ENCODE data around the gene KLK1.
"Not testable (repeated sequence)": the region's sequence is repeated elsewhere in the genome, so short reads cannot be mapped to it uniquely, and the experiment has no call there.

KLK1 gene

DNA sequence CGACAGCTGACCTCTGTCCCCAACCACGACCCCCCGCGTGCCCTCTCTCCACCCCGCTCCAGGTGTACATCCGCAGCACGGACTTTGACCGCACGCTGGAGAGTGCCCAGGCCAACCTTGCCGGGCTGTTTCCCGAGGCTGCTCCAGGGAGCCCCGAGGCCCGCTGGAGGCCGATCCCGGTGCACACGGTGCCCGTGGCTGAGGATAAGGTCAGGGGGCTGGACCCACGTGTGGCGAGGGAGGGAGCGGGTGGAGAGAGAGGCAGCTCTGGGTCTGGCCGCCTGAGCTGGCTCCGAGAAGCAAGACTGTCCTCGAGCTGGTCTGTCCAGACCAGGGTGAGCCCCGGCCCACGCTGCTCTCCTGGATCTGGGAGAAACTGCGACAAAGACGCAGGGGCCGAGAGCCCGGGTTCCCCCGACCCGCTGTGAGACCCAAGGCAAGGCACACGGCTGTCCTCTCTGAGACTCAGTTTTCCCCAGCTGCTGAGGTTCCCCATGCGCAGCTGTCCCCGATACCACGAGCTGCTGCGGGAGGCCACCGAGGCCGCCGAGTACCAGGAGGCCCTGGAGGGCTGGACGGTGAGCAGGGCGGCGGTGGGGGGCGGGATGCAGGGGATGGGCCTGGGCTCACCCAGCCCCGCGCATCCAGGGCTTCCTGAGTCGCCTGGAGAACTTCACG, 31.9 kb downstream of the KLK1 start:
- no peak for DNase-seq

DNA sequence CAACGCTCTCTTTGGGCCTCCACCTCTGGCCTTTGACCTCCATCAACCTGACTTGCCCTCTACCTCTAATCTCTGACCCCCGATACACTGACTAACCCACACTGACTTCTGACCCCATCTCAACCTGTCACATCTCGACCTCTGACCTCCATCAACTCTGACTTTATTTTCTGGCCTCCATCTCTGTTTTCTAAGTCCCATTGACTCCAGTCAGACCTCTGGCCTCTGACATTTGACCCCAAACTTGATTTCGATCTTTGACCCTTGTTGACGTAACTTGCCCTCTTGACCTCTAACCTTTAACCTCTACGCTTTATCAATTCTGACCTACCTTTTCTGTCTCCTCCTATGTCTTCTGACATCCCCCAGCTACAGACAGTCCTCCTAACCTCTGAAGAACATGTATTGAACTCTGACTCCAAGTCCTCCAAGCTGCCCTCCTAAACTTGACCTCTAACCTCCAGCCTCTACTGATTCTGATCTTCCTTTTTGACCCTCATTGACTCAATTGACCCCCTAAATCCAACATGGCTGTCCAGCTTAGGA, 32.6 kb downstream of the KLK1 start:
- no peak for DNase-seq

DNA sequence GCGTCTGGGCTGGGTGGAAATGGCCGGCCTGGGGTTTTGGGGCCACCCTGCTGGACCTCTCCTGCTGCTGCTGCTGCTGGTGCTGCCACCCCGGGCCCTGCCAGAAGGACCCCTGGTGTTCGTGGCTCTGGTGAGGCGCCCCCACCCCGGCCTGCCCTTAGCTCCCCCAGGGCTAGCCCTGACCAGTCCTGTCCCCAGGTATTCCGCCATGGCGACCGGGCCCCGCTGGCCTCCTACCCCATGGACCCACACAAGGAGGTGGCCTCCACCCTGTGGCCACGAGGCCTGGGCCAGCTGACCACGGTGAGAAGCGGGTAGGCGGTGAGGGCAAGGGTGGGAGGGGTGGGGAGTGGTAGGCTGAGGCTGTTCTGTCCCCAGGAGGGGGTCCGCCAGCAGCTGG, 33.2 kb downstream of the KLK1 start, which contains the start of gene ACP4:
ACP4 (plus strand) TSS at position 20 of the 400 bp plus-strand sequence; CDS start at position 20, 0 bp downstream.
- no peak for DNase-seq

DNA sequence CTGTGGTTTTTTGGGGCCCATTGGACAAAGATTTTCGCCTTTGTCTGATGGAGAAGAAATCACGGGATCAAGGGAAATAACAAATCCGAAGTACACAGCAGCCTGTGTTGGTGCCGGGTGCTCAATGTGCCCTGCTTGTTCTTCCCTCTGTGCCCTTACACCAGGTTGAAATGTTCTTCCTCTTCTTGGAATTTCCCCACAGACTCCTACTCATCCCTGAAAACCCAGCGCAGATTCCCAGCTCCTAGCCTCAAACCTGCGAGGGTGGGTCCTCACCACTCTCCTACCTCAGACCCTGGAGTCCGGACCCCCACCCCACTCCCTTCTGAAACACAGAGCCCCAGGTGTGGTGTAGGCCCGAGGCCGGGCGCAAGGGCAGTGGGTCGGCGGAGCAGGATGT, 38.3 kb downstream of the KLK1 start:
- DNase-seq = no peak

DNA sequence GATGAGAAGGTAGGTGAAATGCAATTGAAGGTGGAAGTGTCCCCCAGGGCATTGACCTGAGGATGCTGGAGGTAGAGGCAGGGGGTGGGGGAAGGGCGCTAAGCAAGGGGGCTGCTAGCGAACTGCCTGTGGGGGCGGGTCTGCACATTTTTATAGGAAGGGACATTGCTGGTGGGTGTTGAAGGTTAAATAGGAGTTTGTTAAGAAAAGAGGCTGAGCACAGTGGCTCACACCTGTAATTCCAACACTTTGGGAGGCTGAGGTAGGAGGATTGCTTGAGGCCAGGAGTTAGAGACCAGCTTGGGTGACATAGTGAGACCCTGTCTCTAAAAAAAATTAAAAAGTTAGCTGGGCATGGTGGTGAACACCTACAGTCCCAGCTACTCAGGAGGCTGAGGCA, 38.9 kb downstream of the KLK1 start:
- DNase-seq = no peak

DNA sequence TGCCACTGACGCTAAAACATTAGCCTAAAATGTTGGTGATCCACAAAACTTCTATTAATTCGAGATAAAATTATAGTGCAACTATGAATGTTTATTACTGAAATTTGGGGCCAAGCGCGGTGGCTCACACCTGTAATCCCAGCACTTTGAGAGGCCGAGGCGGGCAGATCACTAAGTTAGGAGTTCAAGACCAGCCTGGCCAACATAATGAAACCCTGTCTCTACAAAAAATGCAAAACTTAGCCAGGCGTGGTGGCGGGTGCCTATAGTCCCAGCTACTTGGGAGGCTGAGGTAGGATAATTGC, 39.8 kb downstream of the KLK1 start:
- not testable (repeated sequence) for DNase-seq

DNA sequence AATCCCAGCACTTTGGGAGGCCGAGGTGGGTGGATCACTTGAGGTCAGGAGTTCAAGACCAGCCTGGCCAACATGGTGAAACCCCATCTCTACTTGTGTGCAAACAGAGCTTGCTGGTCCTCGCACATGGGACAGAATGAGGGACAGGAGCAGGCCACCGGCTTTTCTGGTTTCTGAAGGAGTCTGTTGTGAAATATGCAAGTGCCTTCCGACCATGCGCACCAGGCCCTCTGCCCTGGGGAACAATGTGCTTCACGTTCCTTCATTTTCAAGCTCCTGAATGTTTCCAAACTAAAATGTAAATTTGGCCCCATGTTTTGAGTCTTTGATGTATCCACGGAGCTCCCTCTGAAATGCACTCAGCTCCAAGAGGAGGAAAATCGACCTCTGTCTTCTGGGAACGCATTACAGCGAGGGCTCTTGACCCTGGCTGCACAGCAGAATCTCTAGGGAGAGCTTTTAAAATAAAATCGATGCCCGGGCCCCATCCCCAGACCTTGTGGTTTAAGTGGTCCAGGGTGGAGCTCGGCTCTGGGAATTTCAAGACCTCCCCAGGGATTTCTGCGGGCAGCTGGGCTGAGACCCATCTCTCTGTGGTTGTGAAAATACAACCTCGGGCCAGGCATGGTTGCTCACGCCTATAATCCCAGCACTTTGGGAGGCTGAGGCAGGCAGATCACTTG, 42.7 kb downstream of the KLK1 start:
- no peak for DNase-seq

DNA sequence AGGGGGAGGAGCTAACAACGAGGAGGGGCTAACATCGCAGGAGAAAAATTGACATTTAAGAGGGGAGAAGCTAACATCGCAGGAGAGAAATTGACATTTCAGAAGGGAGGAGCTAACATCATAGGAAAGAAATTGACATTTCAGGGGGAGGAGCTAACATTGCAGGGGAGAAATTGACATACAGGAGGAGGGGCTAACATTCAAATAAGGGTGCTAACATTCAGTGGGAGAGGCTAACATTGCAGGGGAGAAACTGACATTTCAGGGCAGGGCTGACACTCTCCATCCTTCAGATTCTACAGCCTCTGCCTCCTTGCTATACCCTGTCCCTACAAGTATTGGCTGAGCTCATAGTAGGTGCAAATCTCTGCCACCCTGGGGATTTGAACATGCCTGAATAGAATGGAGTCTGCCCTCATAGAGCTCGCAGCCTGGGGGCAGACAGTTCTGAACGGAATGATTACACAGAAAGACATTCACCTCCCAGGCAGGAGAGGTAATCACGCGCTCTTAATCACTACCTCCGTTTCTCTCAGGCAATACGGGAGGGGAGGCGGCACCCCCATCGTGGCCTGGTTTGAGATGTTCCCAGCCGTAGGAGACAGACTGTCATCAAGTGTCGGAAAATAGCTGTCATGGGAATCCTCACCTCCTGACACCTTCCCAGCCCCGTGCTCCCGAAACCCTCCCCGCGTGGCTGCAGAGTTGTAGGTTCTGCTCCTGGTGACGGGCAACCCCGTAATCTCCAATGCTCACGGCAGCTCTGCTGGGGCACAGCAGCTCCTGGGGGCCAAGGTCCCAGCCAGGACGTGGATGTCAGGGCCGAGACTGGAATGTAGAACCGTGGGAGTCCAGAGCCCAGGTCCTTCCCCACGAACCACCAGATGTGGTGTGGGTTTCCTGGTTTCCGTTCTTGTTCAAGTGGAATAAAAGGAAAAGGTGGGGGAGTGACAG, 43.8 kb downstream of the KLK1 start:
- DNase-seq = no peak

DNA sequence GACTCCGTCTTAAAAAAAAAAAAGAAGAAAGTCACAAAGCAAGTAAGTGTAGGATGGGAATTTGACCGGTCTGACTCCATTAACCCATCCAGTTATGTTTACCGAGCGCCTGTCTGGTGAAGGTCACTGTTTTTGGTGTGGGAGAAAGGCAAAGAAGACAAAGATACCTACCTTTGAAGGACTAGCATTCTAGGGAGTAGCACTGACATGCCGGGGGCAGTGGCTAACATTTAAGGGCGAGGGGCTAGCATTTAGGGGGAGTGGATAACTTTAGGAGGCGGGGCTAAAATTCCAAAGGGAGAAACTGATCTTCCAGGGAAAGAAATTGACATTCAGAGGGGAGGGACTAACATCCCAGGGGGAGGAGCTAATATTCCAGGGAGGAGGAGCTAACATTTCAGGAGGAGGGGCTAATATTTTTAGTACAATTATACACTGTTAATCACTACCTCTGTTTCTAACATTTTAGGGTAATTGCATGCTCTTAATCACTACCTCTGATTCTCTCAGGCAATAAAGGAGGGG, 44.6 kb downstream of the KLK1 start:
- DNase-seq = no peak

DNA sequence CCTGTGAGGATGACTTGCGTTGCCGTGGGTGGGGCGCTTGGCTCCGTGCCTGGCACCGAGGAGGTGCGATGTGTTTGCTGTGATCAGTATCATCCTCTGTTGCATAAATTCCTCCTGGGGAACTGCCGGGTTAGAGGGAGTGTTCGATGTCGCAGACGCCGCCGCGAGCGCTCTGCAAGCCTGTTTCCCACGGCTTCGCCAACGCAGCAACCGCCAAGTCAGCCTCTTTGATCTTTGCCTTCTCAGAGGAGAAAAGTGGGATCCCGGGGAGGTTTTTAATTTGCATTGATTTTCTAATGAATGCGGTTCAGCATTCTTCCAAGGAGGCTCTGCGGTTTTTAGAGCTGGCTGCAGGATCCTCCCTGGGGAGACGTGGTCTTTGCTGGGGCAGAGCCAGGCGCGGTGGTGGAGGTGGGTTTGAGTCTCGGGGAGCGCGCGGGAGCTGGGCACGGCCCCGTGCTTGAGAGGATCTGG, 45.7 kb downstream of the KLK1 start:
- no peak for DNase-seq

DNA sequence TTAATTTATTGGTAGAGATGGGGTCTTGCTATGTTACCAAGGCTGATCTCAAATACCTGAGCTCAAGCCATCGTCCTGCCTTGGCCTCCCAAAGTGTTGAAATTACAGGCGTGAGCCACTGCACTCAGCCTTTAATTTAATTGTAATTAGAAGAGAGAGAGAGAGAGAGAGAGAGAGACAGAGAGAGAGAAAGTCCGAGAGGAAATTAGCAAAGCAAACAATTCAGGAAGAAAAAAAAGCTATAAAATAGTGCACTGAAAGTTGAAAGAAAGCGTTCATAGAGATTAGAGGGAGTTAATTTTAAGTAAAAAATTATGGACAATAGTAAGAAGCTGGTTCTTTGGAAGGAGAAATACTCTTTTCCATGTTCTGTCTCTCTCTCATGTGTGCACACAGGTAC, 46.3 kb downstream of the KLK1 start:
- DNase-seq = no peak

DNA sequence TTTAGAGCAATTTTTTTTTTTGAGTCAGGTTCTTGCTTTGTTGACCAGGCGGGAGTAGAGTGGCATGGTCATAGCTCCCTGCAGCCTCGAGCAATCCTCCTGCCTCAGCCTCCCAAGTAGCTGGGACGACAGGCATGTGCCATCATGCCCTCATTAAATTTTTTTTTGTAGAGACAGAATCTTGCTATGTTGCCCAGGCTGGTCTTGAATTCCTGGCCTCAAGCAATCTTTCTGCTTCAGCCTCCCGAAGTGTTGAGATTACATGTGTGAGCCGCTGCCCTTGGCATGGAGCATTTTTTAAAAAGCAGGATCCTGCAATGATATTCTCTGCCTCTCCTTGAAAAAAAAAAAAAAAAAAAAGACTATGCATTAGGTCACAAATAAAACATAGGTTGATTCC, 47.5 kb downstream of the KLK1 start:
- no peak for DNase-seq

DNA sequence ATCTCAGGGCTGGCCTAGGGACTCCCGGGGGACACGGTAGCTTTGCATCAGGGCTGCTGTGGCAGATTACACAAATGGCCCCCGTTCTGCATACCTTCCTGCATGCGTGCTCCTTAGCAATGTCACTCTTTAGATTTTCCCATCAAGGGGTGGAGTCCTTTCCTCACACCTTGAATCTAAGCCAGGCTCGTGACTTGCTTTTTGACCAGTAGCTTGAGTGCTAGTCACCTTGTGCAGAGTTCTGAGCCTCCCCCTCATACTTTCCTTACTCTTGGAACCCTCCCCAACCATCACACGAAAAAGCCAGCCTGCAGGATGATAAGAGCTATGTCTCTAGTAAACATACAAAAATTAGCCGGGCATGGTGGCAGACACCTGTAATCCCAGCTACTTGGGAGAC, 50.1 kb downstream of the KLK1 start:
- DNase-seq = not testable (repeated sequence)

DNA sequence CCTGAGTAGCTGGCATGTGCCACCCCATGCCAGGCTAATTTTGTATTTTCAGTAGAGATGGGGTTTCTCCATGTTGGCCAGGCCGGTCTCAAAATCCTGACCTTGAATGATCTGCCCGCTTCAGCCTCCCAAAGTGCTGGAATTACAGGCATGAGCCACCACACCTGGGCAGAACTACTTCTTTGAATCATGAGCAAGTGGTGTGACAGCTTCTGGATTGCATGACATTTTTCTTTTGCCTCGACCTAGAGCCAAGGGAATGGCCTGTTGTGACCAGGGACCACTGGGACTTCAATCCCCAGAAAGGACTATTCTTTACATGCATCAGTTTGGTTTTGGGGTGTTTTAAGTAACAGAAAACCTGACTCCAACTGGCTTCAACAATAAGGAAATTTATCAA, 50.7 kb downstream of the KLK1 start:
- not testable (repeated sequence) for DNase-seq

DNA sequence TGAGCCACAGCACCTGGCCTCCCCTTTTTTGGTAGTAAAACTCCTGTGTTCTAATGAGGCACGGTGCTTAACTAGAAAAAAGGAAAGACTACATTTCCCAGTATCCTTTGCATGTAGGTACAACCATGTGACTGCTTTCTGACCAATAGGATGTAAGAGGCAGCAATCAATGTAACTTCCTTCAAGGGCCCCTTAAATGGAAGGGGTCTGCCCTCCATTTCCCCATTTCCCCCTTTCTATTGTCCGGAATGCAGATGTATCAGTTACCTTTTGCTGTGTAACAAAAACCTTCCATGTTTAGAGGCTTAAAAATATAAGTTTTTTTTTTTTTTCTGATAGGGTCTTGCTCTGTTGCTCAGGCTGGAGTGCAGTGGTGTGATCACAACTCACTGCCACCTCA, 51.1 kb downstream of the KLK1 start:
- DNase-seq = no peak

DNA sequence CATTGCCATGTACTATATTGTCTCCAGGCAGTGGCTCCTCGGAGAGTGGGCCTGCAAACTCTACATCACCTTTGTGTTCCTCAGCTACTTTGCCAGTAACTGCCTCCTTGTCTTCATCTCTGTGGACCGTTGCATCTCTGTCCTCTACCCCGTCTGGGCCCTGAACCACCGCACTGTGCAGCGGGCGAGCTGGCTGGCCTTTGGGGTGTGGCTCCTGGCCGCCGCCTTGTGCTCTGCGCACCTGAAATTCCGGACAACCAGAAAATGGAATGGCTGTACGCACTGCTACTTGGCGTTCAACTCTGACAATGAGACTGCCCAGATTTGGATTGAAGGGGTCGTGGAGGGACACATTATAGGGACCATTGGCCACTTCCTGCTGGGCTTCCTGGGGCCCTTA, 52.7 kb downstream of the KLK1 start:
- DNase-seq = no peak

DNA sequence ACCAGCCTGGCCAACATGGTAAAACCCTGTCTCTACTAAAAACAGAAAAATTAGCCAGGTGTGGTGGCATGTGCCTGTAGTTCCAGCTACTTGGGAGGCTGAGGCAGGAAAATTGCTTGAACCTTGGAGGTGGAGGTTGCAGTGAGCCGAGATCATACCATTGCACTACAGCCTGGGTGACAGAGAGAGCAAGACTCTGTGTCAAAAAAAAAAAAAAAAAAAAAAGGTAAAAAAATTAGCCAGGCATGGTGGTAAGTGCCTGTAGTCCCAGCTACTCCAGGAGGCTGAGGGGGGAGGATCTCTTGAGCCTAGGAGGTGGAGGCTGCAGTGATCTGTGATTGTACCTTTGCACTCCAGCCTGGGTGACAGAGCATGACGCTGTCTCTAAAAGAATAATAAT, 53.4 kb downstream of the KLK1 start, which contains the start of gene GPR32:
GPR32 (plus strand) TSS at position 301 of the 400 bp plus-strand sequence. CDS start 137 bp downstream, outside the sequence.
- not testable (repeated sequence) for DNase-seq
